Erythroblast (primary cell): ENCODE measurements around the gene KISS1R.
A peak's percentile ranks its signal among the peaks of the same experiment; 100 is the strongest.

Experiments
- DNase-seq, 2 experiments: peaks; one replicate each; lab custom pipeline; 2025; lab: John Stamatoyannopoulos, UW
- GATA1 ChIP-seq: IDR thresholded peaks from 2 replicates; pipeline ENCODE4 v1.6.1; 2011; ENCODE audit warnings: low read depth, mild to moderate bottlenecking, control low read depth, low read length, moderate library complexity
- POLR2A ChIP-seq: IDR thresholded peaks from 2 replicates; pipeline ENCODE4 v1.6.1; 2011; ENCODE audit warnings: mild to moderate bottlenecking, low read length

KISS1R gene

GRCh38 chr19:928471-929202, 11.5 kb downstream of the KISS1R start:
- TF ChIP-seq GATA1 (no peak), POLR2A (no peak)
- DNase-seq, result no peak

GRCh38 chr19:929203-929890, 12.2 kb downstream of the KISS1R start:
- no peak for DNase-seq
- TF ChIP-seq POLR2A, result no peak
- no peak for TF ChIP-seq GATA1

- no peak for TF ChIP-seq GATA1
- TF ChIP-seq POLR2A, result no peak
- DNase-seq, result no peak
Measured at GRCh38 chr19:929891-930258, 12.7 kb downstream of the KISS1R start.

GRCh38 chr19:931860-932647, 14.9 kb downstream of the KISS1R start:
- no peak for TF ChIP-seq GATA1
- TF ChIP-seq POLR2A, result no peak
- no peak for DNase-seq

GRCh38 chr19:932648-933552, 15.8 kb downstream of the KISS1R start:
- TF ChIP-seq GATA1 (no peak), POLR2A (no peak)
- DNase-seq, result no peak

GRCh38 chr19:933553-933882, 16.4 kb downstream of the KISS1R start:
- no peak for DNase-seq
- no peak for TF ChIP-seq GATA1
- TF ChIP-seq POLR2A, result no peak

GRCh38 chr19:934197-934840, 17.2 kb downstream of the KISS1R start:
- TF ChIP-seq GATA1 (no peak), POLR2A (no peak)
- no peak for DNase-seq

- peak in 1 of 2 experiments; percentile 40 for DNase-seq
- no peak for TF ChIP-seq GATA1
- TF ChIP-seq POLR2A, result no peak
Measured at GRCh38 chr19:934865-935479, 17.8 kb downstream of the KISS1R start.

- no peak for TF ChIP-seq POLR2A
- no peak for TF ChIP-seq GATA1
- no peak for DNase-seq
Measured at GRCh38 chr19:936175-936546, 19.0 kb downstream of the KISS1R start.

- no peak for DNase-seq
- TF ChIP-seq GATA1 (no peak), POLR2A (no peak)
Measured at GRCh38 chr19:937259-937694, 20.1 kb downstream of the KISS1R start.

GRCh38 chr19:938233-938923, 21.2 kb downstream of the KISS1R start:
- no peak for TF ChIP-seq GATA1
- no peak for TF ChIP-seq POLR2A
- no peak for DNase-seq

- no peak for DNase-seq
- TF ChIP-seq GATA1, result no peak
- TF ChIP-seq POLR2A, result no peak
Measured at GRCh38 chr19:939439-939838, 22.3 kb downstream of the KISS1R start.
